Measurements from ENCODE around the gene ORAI3.
A peak's percentile ranks its signal among the peaks of the same experiment; 100 is the strongest.

The ORAI3 gene

GRCh38 chr16:30992931-30993816, 44.3 kb downstream of the ORAI3 start:
- DNase-seq, result no peak

DNA sequence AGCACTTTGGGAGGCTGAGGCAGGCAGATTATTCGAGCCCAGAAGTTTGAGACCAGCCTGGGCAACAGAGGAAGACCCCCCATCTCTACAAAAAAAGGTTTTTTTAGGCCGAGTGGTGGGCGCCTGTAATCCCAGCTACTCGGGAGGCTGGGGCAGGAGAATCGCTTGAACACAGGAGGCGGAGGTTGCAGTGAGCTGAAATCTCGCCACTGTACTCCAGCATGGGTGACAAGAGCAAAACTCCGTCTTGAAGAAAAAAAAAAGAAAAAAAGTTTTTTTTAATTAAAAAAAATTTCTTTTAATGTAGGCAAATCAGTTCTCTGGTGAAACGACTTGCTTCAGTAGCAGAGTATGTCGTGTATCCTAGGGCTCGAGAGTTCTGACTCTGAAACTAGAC, 47.1 kb downstream of the ORAI3 start:
- no peak for DNase-seq

- no peak for DNase-seq
Measured at GRCh38 chr16:30996324-30996984, 47.6 kb downstream of the ORAI3 start.

GRCh38 chr16:30996985-30997724, 48.3 kb downstream of the ORAI3 start:
- peak; percentile 84 for DNase-seq

DNA sequence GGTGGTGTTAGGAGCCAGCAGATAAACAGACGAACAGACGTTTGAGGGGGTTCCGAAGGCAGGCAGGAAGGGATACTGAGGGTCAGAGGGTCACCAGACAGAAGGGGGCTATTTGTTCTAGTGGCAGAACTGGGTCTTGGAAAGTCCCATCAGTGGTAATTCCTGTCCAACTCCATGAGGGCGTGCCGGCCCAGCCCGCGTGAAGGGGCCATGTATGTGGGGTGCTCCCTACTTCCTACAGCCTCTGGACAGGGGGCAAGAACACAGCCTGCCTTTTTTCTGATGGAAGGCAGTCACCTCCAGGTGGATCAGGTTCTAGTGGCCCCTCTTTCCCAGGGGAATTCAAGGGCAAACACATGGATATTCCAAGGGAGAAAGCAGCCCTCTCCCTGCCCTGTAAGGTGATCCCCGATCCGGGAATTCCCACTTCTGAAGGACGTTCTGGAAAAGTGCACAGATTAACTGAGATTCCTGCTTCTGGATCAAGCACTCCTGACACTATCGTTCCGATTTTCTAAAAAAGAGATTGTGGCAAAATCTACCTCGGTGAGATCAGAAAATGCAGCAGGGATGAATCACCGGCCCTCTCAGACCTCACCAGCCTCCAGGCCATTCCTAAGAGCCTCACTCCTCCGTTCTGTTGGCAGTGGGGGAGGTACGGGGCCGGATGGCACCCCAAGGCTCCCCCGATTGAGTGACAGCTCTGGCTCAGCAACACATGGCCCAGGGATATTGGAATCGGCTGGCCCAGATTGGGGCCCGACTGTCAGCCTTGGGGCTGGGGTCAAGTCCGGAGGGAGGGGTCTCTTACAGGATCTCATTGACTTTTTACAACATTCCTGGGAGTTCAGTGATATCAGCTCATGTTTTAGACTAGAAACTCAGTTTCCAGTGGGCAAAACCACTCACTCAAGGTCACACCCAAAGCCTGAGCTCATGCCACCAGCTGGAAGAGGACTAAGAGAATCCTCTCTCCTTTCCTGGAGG, 49.1 kb downstream of the ORAI3 start:
- no peak for DNase-seq

GRCh38 chr16:30998852-30999761, 50.2 kb downstream of the ORAI3 start:
- DNase-seq, result no peak

GRCh38 chr16:31000671-31001382, 52.0 kb downstream of the ORAI3 start:
- DNase-seq, result no peak

GRCh38 chr16:31001507-31002249, 52.8 kb downstream of the ORAI3 start:
- no peak for DNase-seq

GRCh38 chr16:31002250-31002700, 53.4 kb downstream of the ORAI3 start:
- no peak for DNase-seq

GRCh38 chr16:31002862-31003341, 54.0 kb downstream of the ORAI3 start:
- DNase-seq, result no peak

- no peak for DNase-seq
Measured at GRCh38 chr16:31003744-31004143, 54.9 kb downstream of the ORAI3 start.
